Germinal center (tissue), 1 donor: ENCODE results near the gene CTNNA2.

Source experiments
- DNase-seq: peaks from one replicate; pipeline ENCODE4 v3.0.0; 2012; ENCODE audit warnings: mixed read lengths, low spot score

The CTNNA2 gene

GRCh38 chr2:79713131-79713785 is 200.4 kb downstream of the CTNNA2 start:
- DNase-seq, result no peak

DNA sequence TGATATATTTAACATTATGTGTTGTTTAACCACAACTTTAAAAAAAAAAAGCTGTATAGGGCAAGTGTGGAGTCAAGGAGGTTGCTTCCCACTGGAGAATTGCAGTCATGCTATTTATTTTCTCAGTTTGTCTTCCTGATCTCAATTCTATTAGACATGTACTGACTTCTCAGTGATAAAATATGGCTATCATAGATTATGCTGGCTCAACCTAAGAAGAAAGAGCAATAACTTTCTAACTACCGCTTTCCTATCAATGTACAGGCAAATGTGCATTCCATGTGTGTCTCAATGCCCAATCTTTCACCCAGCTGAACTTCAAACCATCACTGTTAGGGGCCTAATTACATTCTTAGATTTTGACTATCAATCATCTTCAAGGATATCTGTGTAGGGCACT is 201.4 kb downstream of the CTNNA2 start:
- DNase-seq, result no peak

DNA sequence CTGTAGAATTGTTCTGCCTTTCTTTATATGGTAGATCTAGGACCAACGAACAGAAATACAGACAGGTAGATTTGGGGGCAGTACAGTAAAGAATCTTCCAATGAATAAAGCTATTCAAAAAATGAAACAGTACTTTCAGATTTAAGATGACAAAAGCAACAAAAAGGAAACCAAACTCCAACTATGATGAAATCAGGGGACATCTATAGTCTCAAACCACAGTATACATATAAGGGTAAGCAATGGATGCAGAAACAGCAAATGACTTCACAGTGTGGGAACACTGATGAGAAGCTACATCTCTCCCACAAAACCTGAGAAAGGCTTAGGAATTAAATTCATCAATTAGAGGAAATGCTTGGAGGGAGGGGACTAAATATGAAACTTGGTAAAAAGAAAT is 202.5 kb downstream of the CTNNA2 start:
- no peak for DNase-seq

- no peak for DNase-seq
Observed at GRCh38 chr2:79716266-79716665, 203.4 kb downstream of the CTNNA2 start.

- DNase-seq, result no peak
Observed at GRCh38 chr2:79717364-79718007, 204.6 kb downstream of the CTNNA2 start.

DNA sequence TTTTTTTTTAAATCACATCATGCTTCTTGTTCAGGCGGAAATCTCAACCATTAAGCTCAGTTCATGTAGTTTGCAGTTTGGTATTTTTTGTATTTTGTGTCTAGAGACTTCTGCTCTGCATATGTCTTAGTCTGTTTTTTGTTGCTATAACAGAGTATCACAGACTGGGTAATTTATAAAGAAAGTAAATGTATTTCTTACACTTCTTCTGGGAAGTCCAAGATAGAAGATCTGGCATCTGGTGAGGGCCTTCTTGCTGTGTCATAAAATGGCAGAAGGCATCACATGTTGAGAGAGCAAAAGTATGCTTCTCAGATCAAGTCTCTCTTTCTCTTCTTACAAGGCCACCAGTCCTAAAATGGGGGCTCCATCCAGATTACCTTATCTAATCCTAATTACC is 208.2 kb downstream of the CTNNA2 start:
- DNase-seq, result no peak

- no peak for DNase-seq
Observed at GRCh38 chr2:79721966-79722365, 209.1 kb downstream of the CTNNA2 start.

GRCh38 chr2:79723830-79724229 is 211.0 kb downstream of the CTNNA2 start:
- DNase-seq, result no peak

GRCh38 chr2:79729532-79729931 is 216.7 kb downstream of the CTNNA2 start:
- DNase-seq, result no peak

- no peak for DNase-seq
Observed at GRCh38 chr2:79734518-79734917, 221.7 kb downstream of the CTNNA2 start.

- no peak for DNase-seq
Observed at GRCh38 chr2:79740879-79741443, 228.1 kb downstream of the CTNNA2 start.

GRCh38 chr2:79750321-79750720 is 237.5 kb downstream of the CTNNA2 start:
- no peak for DNase-seq

GRCh38 chr2:79757526-79757925 is 244.7 kb downstream of the CTNNA2 start:
- DNase-seq, result no peak

DNA sequence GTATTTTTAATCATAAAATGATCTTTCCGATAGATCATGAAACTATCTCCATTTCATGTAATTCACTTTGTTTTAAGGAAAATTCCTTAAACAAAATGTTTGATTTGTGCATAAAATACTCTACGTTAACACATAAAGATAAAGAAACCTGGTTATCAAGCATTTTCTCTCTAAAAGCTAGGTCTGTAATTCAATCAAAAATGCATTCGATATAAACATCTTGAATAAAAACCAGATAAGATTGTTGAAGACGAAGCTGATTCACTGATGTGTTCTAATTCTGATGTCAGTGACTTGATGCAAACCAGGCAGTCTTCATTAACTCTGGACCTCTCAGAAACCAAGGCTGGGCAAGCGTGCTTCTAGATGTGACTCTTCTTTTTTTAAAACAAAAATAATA is 245.2 kb downstream of the CTNNA2 start:
- DNase-seq, result no peak

DNA sequence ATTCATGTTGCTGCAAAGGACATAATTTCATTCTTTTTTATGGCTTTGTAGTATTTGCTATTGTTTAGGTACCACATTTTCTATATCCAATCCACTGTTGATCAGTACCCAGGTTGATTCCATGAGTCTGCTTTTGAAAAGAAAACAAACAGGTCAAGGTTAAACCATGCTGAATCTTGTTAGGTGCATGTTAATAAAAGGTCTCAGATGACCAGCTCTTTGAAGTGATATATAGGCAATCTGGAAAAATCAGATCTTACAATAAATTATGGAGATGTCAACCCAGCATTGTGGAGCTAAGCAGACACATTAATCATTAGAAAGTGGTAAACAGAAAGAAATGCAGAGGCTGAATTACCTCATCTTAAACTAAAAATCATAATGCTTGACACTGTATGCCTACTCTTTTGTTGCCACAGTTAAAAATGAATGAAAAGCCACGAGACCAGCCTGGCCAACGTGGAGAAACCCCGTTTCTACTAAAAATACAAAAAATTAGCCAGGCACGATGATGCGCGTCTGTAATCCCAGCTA is 246.0 kb downstream of the CTNNA2 start:
- no peak for DNase-seq

GRCh38 chr2:79770926-79771325 is 258.1 kb downstream of the CTNNA2 start:
- DNase-seq, result no peak

DNA sequence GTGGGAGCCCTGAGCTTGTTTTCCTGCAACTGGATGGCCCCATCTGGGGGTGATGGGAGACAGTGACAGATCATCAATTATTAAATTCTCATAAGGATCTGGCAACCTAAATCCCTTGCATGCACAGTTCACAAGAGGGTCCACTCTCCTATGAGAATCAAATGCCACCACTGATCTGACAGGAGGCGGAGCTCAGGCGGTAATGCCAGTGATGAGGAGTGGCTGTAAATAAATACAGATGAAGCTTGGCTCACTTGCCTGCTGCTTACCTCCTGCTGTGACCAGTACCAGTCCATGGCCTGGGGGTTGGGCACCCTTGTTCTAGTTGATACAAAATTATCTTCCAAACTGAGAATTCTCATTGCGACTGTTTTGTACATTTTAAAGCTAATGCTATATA is 258.6 kb downstream of the CTNNA2 start:
- DNase-seq, result no peak

GRCh38 chr2:79774016-79774415 is 261.2 kb downstream of the CTNNA2 start:
- DNase-seq, result no peak

GRCh38 chr2:79776461-79776860 is 263.6 kb downstream of the CTNNA2 start:
- no peak for DNase-seq

DNA sequence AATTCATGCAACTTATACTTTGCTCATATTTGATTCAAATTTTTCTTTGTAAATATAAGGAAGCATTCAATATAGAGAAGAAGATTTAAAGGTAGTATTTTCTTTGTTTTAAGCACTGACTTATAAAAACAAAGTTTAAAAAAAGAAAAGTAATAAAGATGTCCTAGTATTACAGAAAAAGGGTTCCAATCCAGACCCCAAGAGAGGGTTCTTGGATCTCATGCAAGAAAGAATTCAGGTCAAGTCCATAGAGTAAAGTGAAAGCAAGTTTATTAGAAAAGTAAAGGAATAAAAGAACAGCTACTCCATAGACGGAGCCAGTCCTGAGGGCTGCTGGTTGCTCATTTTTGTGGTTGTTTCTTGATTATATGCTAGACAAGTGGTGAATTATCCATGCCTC is 267.9 kb downstream of the CTNNA2 start:
- no peak for DNase-seq

GRCh38 chr2:79782576-79783452 is 270.0 kb downstream of the CTNNA2 start:
- no peak for DNase-seq

DNA sequence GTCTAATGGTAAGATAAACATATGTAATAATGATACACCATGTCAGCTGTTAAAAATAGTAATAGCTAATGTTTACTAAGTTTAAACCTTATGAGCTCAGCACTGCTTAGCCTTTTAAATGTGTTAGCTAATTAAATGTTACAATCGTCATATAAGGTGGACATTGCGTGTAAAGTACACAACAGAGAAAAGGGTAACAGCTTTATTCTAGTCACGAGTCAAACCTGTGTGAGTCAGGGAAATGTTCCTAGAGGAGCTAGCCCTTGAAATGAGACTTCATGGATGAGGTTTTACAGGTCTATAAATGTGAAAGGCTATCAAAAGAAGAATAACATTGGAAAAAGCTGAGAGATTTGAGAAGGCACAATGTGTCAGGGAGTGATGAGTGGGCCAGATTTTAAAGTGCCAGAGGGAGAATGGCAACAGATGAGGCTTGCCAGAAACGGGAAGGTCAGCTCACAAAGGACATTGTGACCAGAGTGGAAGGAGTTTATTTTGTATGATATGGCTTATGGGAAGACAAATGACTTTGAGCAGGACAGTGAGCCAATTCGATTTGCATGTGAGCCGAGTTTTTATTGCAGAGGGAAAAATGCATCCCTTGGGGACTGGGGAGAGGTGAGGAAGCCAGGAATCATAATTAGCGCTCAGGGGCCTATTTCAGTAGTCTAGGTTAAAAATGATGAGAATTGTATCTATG is 276.3 kb downstream of the CTNNA2 start:
- DNase-seq, result no peak
